Superior temporal gyrus (tissue), 1 donor: ENCODE data around the gene PTPRN2.
"Not testable (repeated sequence)": the region's sequence is repeated elsewhere in the genome, so short reads cannot be mapped to it uniquely, and the experiment has no call there.

Source experiments
- DNase-seq: peaks from one replicate; pipeline ENCODE4 v3.0.0-alpha.2; 2016; ENCODE audit errors: extremely low spot score

Gene PTPRN2

GRCh38 chr7:158587162-158588084 lies at the start of gene PTPRN2:
Gene PTPRN2, minus strand, starts transcription at chr7:158587823.
- DNase-seq: no peak

- no peak for DNase-seq
These were observed 45.7 kb upstream of the PTPRN2 start for GRCh38 chr7:158633055-158633956.

GRCh38 chr7:158631574-158632195 lies 44.1 kb upstream of the PTPRN2 start:
- DNase-seq: no peak

DNA sequence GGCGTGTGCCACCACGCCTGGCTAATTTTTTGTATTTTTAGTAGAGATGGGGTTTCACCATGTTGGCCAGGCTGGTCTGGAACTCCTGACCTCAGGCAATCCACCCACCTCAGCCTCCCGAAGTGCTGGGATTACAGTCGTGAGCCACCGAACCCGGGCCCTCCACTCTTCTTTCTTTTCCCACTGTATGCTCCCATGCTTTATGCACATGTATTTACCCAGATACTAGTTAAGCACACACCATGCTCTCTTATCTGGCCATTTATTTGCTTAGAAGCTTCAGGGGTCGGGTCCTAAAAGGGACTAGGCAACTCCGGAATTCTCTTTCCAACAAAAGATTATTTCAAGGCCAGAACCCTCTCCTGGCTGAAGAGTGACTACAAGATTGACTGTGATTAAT lies 38.7 kb upstream of the PTPRN2 start:
- not testable (repeated sequence) for DNase-seq

DNA sequence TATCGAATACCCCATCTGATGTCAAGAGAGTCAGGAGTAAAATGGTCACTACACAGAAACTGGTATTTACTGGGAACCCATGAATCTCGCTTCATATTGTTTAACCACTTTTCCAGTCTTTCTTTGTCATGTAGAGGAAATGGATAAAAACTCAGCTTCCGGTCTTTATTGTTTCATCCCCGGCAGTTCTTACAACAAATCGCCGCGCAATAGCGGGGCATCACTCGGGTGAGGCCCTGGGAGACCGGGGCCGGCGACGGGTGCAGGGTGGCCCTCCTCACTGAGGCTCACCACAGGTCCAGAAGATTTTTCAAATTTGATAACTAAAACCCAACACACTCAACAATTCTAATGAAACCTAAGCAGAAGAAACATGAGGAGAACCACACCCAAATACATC lies 35.6 kb upstream of the PTPRN2 start:
- no peak for DNase-seq

GRCh38 chr7:158620839-158621441 lies 33.3 kb upstream of the PTPRN2 start:
- DNase-seq: no peak

- no peak for DNase-seq
These were observed 32.8 kb upstream of the PTPRN2 start for GRCh38 chr7:158620418-158620817.

- DNase-seq: no peak
These were observed 31.1 kb upstream of the PTPRN2 start for GRCh38 chr7:158618745-158619140.

DNA sequence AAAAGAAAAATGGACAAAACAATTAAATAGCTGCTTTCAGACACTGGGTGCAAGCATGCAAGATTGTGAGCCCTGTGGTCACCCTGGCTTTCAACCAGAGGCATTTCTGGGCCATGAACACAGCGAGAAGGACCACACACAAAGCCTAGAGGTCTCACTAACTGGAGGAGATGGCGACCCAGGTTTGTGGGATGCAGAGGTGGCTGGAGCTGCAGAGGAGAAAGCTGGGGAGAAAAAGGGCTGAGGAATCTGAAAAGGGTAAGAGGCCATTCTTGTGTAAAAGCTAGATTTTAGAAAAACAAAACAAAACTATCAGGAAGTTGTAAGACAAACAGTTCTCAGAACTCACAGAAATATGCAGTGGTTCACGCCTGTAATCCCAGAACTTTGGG lies 30.1 kb upstream of the PTPRN2 start:
- DNase-seq: no peak

DNA sequence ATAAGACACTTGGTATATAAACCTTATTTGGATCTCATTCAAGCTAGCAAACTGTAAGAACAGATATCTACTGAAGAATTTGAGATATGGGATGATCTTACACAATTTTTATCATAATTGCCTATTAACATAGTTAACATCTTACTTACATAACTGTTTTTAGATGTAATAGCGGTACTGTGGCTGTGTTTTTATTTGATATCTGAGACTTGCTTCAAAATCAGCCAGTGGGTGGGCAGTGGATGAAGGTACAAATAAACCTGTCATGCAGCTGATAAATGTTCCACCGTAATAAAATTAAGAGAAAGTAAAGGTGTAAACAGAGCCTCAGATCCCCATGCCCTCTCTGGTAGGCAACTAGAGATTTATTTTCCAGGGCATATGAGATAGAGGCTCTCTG lies 28.4 kb upstream of the PTPRN2 start:
- DNase-seq: no peak

DNA sequence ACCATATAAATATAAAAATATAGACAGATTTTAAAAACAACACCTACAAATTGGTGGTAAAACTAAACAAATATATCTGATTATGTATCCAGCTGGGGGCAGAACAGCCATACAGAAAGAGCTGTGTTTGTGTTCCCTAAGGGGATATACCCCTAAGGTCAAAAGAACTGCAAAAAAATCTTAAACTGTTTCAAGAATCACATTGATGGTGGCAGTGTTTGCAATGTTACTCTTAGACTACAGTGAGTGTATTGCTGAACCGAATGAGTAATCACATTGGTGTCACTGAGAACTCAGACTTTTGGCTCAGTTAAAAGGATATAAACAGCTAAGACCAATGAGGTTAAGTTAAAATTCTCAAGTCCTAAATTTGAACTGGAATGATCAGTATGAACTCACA lies 27.1 kb upstream of the PTPRN2 start:
- no peak for DNase-seq

DNA sequence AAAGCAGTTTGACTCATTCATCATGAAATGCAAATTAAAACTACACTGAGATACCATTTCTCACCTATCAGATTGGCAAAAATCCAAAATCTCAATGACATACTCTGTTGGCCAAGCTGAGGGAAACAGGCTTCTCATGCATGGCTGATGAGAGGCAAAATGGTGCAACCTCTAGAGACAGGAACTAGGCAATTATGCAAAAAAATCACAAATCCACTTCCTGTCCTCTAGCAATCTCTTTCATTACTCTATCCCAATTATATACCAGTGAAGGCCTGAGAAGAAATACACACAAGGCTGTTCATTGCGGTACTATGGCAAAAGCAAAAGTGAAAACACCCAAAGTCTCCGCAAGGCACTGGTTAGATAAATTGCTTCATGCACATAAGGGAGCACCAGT lies 25.9 kb upstream of the PTPRN2 start:
- DNase-seq: no peak

GRCh38 chr7:158612546-158612945 lies 24.9 kb upstream of the PTPRN2 start:
- DNase-seq: no peak

DNA sequence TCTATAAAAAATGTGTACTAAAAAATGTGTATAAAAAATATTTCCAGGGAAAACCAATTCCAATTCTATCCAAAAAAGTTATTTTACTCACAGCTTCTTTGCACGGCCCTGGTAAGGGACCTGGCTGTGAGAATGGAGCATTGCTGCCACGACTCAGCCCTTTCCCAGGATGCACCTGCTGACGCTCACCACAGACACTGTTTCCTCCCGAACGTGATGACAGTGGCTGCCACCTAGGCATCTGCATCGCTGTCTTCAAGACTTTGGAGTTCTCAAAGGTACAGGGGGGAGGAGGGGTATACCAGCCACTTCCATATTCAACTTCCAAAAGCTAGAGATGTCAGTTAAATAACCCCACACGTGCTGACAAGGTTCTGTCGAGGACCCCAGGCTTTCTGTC lies 23.9 kb upstream of the PTPRN2 start:
- no peak for DNase-seq

DNA sequence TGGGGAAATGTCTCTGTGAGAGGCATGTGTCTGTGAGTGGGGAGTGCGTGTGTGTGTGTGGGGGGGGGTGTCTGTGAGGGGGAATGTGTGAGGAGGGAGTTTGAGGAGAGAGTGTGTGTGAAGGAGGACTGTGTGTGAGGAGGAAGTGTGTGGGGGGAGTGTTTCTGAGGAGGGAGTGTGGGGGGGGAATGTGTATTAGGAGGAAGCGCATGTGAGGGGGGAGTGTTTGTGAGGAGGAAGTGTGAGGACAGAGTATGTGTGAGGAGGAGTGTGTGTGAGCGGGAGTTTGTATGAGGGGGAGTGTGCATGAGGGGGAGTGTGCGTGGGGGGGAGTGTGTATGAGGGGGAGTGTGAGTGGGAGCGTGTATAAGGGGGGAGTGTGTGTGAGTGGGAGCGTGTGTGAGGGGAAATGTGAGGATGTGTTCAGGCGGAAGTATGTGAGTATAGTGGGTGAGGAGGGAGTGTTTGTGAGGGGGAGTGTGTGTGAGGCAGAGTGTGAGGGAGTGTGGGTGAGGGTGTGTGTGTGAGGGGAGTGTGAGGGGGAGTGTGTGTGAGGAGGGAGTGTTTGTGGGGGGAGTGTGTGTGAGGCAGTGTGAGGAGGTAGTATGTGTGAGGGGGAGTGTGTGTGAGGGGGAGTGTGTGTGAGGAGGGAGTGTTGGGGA lies 21.8 kb upstream of the PTPRN2 start:
- no peak for DNase-seq

DNA sequence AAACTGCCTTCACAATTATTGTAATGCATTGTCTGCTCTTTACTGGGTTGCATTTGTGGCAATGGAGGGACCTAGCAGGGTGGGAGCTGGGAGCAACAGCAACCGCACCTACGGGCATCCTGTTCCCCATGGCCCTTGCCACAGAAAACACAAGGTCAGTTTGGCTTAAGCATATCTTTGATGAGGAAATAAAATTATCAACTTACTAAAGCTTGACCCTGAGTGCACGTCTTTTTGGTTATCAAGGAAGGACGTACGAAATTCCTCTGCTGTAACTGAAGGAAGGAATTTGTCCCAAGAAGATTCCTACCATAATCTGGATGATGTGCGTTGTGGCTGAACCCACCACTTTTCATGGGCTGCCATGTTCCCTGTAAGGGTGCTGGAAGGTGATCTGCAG lies 19.9 kb upstream of the PTPRN2 start:
- DNase-seq: no peak

GRCh38 chr7:158606671-158607424 lies 19.2 kb upstream of the PTPRN2 start:
- no peak for DNase-seq

DNA sequence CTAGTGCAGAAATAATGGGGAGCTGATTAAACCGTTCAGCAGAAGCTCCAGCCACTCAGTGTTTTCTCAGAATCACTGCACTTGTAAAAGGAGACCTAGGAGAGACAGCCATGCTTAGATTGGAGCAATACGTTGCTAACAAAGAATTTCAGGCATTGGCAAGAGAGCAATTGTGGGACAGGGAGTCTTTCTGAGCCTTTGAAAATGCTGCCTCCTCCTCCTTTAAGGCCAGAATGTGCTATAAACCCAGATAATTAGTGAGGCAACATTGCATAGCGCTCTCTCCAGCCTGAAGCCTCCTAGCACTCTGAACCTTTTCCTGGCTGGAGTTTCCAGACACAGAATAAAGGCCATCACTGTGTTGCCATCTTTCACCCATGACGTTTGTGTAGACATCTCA lies 18.5 kb upstream of the PTPRN2 start:
- no peak for DNase-seq

- no peak for DNase-seq
These were observed 16.4 kb upstream of the PTPRN2 start for GRCh38 chr7:158603773-158604755.
